D721Med (cell line): Measurements from ENCODE around the gene LKAAEAR1.

Source experiments
- DNase-seq: peaks from one replicate; pipeline ENCODE4 v3.0.0; 2011; ENCODE audit warnings: low spot score; ENCODE audit not compliant: insufficient read length
- FAIRE-seq: peaks from 2 replicates; lab custom pipeline; 2011; peaks lifted over from hg19 to GRCh38; lab: Jason Lieb, UNC
- CTCF ChIP-seq: IDR thresholded peaks from 2 replicates; pipeline ENCODE4 v1.5.1; 2012; ENCODE audit warnings: mild to moderate bottlenecking, control low read depth; ENCODE audit not compliant: insufficient read depth; ENCODE audit errors: missing control alignments

The LKAAEAR1 gene

GRCh38 chr20:64039293-64040160, 44.7 kb downstream of the LKAAEAR1 start:
- FAIRE-seq (no peak), DNase-seq (no peak)
- no peak for TF ChIP-seq CTCF

- TF ChIP-seq CTCF: peak; percentile 51
- FAIRE-seq (no peak), DNase-seq (peak; percentile 92)
Measured at GRCh38 chr20:64038565-64039292, 45.5 kb downstream of the LKAAEAR1 start.

- DNase-seq: no peak
- FAIRE-seq: no peak
- TF ChIP-seq CTCF: no peak
Measured at GRCh38 chr20:64038224-64038564, 46.0 kb downstream of the LKAAEAR1 start.

GRCh38 chr20:64037498-64038213, 46.5 kb downstream of the LKAAEAR1 start:
- no peak for FAIRE-seq
- no peak for TF ChIP-seq CTCF
- no peak for DNase-seq

- TF ChIP-seq CTCF: no peak
- DNase-seq: no peak
- FAIRE-seq: no peak
Measured at GRCh38 chr20:64037199-64037497, 47.0 kb downstream of the LKAAEAR1 start.

- FAIRE-seq (no peak), DNase-seq (no peak)
- TF ChIP-seq CTCF: no peak
Measured at GRCh38 chr20:64036346-64037198, 47.6 kb downstream of the LKAAEAR1 start.
